NCI-H345 (cell line): ENCODE measurements around the gene CHN2.

Experiments
- DNase-seq: peaks from one replicate; lab custom pipeline; 2025; lab: John Stamatoyannopoulos, UW

CHN2 gene

GRCh38 chr7:29228289-29229011 is 33.9 kb downstream of the CHN2 start:
- no peak for DNase-seq

DNA sequence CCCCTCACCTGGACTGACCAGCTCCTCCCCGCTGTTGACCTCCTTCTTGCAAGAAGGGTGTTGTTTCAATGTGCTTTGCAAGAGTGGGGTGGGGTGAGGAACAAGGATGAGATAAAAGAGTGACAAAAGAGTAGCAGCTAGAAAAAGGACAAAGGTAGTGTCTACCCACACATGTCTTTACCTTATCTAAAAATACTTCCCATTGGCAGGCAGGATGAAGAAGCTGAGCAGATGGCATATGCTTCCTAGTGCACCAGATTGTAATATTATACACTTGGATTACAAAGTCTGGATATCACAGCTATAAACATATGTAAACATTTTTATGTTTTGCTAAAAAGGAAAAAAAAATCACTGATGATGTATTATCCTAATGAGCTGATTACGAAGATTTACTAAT is 34.5 kb downstream of the CHN2 start:
- no peak for DNase-seq

- DNase-seq: no peak
Measured at GRCh38 chr7:29229946-29230345, 35.4 kb downstream of the CHN2 start.

- no peak for DNase-seq
Measured at GRCh38 chr7:29230871-29231345, 36.3 kb downstream of the CHN2 start.

DNA sequence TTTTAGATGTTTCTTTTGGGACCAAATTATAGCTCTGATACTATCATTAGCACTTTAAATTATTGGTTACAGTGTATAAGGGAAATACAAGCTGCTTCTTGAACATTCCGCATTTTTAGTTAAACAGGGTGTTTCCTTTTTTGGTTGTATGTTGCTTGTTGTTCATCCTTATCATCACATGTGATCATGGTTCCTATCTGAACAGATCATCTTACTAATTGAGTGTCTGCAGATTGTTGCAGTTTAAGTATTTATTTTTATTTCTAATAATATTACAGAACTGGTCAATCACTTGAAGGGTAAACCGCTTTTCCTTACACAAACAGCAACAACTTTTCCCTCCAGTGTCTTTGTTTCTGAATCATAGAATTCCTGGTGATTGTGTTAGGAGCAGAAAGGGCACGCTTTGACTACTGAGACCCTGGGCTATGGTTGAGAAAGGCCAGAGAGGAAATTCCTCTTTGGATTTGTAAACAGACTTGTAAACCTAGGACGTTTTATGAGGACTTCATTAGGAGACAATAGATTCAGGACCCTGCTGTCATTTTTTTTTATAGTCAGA is 37.2 kb downstream of the CHN2 start:
- no peak for DNase-seq

- DNase-seq: no peak
Measured at GRCh38 chr7:29234438-29234837, 39.9 kb downstream of the CHN2 start.

DNA sequence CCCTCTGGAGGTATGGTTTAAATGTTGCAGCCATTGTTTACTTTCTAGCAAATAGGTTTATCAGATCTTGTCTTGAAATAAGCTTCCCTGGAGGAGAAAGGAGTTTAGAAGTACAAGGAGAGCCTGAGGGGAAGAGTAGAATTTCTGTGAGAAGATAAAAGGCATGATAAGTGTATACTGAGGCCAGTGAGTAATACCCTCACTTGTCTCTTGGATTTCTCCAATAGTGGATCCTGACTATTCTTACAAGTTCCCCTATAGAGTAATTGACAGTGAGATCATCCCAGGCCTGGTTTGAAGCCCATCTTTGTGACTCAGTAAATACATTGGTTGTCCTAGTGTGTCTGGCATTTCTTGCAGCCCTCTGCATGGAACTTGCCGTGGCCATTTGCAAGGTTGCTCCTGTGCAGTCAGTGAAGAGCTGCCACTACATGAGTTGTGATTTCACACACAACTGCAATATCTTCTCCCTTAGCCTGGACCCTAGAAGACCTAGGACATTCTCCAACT is 41.6 kb downstream of the CHN2 start:
- DNase-seq: no peak

GRCh38 chr7:29236649-29237048 is 42.1 kb downstream of the CHN2 start:
- no peak for DNase-seq

DNA sequence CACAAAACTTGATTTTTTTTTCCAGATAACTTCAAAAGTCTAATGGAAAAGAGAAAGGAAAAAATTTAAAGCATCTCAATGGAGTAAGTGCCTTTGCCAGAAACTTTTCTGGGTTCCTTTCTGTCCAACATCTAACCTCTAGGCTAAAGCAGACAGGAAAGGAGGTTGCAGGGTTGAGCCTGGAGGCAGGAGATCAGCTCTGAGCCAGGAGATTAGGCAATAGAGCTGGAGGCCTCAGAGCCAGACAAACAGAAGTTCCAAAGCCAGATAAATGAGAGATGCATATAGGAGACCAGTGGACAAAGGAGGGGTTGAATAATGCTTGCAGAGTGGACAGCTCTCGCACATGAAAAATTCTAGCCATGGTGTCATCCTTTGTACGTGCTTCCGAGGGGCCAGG is 42.9 kb downstream of the CHN2 start:
- no peak for DNase-seq

DNA sequence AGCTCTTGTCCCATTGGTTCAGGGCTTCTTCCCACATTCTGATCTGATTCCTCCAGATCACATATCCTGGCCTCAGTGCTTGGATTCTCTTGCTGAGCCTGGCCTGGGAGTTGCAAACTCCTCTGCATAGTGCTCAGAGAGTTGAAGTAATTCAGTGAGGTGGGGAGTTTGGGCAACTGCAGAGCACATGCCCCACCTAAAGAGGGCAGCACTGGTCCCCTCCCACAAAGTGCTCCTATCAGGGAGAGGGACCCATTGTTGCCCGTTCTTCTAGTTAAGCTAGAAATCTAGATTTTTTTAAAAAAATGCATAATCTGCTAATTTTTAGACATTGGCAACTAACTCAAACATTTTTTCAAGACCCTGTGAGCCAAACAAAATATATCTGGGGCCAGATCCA is 45.1 kb downstream of the CHN2 start:
- no peak for DNase-seq

DNA sequence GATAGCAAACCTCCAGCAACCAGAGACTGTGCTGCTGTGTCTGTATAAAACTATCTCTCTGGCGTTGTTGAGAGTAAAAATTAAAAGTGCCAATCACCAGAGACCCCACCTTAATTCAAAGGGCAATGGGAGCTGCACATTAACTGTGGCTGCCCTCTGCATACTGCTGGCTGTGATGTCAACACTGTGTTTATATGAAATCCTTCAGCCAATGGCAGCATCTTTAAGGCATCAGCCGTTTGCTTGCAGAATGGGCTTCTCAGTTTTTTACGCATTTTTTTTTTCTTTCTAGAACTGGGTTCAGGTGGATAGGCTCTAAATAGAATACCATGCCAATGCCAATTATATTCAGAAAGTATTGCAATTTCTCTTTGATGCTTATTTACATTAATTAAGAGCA is 47.7 kb downstream of the CHN2 start:
- no peak for DNase-seq

GRCh38 chr7:29243910-29244655 is 49.5 kb downstream of the CHN2 start:
- DNase-seq: no peak

DNA sequence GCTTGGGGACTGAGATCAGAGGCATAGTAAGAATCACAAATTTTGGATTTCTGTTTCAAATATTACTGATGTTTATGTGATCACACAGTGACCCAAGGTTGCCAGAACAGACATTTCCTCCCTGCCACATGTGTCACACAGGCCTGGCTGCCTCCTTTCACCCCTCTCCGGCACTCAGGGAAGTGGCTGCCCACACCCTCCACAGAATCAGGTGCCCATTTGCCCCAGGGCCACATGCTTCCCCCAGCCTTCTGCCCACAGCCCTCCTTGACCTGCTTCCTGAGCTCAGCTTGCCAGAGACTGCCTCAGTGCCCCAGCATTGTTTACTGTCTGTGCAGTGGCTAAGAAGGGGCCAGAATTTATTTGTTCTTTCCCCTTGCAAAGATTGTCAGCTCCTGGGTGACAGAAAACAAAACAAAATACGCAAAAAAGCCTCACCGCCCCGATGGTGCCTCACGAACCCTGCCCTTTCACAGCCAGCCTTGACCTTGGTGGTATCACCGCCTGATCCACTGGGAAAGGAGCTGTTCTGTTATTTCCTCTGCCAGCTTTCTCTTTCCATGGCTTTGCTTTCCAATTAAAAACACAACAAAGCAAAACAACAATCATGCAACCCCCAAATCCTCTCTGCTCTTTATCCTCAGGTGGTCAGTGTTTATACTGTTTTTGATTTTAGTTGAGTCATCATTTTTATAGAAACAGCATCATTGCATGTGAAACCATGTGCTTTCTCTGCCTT is 52.8 kb downstream of the CHN2 start:
- no peak for DNase-seq

- DNase-seq: no peak
Measured at GRCh38 chr7:29247963-29248236, 53.3 kb downstream of the CHN2 start.

- no peak for DNase-seq
Measured at GRCh38 chr7:29248713-29249382, 54.3 kb downstream of the CHN2 start.

DNA sequence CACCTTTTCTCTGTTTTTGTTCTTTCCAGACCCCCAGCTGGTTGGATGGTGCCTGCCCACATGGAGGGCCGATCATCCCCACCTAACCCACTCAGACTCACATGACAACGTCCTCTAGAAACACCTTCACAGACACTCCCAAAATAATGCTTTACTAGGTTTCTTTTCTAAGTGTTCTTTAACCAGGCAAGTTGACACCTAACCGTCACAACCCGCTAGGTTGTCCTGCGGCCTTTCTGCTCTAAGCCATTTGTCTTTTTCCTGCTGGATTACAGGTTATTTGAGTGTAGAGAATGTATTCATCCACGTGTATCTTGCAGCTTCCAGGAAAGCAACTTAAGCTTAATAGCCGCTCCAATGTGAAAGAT is 54.8 kb downstream of the CHN2 start:
- DNase-seq: no peak

DNA sequence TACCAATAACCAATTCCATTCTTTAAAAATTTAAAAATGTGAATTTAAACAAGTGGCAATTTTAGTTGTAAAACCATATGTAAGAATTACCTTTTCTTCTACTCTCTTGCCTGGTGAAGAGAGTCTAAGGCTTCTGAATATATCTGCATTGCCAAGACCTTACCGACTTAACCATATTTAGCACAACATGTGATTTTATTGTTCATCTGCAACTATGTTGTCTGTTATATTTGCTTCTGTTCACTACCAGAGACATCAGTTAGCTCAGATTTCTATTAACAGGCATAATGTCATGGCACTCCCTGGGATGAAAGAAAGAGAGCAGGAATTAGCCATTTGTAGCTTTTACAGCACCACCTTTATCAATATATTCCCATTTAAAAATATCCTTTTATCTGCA is 55.3 kb downstream of the CHN2 start:
- DNase-seq: no peak

- DNase-seq: no peak
Measured at GRCh38 chr7:29253225-29253624, 58.6 kb downstream of the CHN2 start.

DNA sequence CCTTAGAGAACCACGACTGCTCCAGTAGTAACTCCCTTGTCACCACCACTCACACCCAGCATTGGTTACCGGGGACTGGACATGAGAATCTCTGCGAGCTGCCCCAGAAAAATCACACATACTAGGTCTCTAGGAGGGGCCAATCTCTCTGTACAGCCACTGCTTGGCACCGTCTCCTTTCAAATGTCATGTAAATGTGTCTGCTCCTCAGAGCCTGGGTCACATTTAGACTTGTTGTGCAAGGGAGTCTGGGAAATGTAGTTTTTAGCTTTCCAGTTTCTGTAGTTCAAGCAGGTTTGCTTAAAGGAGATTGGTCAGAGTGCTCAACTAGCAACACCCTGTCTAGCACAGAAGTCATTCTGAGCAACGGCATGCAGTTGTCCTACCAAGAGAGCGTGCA is 60.0 kb downstream of the CHN2 start:
- no peak for DNase-seq

- no peak for DNase-seq
Measured at GRCh38 chr7:29255199-29255878, 60.8 kb downstream of the CHN2 start.

DNA sequence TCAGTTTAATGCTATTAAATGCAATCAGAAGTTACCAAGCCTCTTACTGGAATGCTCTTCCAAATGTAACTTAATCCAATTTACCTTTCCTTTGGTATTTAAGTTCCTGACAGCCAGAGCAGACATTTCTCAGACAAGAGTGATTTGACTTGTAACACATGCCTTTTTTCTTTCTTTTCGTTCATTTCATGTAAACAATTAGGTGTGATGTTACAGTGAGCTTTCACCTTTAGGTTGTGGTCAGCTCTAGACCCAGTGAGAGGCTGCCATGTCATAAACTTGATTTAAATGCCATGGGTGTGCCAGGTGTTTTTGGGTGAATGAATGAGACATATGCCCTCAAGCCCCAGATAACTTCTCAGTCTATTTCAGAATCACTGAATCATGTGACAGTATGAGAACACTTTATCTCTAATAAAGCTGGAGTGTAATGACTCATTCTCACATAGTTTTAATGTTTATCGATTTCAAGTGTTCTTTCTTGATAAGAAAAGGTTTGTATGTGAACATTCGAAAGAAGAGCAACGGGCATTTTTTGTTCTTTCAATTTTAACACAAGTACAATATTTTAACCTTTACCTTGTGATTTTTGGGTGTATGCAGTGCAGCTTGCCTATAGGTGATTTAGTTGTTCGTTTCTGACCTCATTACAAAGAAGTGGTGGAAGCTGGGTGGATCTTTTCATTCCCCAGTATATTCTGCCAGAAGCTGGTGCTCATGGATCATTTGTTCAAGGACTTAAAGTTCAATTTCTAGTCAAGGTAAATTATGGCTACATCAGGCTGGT is 61.5 kb downstream of the CHN2 start:
- DNase-seq: no peak
